HEK293 (cell line): ENCODE data around the gene PRDX2.

Source experiments
- BCL11B ChIP-seq: fragments of 450-650 bp; formaldehyde crosslinking; IDR thresholded peaks from 2 replicates; pipeline ENCODE4 v1.5.1; 2016; ENCODE audit warnings: low read depth, missing biosample characterization, missing genetic modification characterization
- HOXD13 ChIP-seq: sonication (generic); formaldehyde crosslinking; IDR thresholded peaks from 2 replicates; pipeline ENCODE4 v1.8.0; 2022; ENCODE audit warnings: missing genetic modification reagents, borderline replicate concordance
- MEIS1 ChIP-seq: sonication (generic); formaldehyde crosslinking; IDR thresholded peaks from 2 replicates; pipeline ENCODE4 v1.8.1; 2022; ENCODE audit warnings: missing genetic modification reagents, mild to moderate bottlenecking, borderline replicate concordance
- SALL2 ChIP-seq: fragments of 450-650 bp; formaldehyde crosslinking; IDR thresholded peaks from 2 replicates; pipeline ENCODE4 v1.5.0; 2017; ENCODE audit warnings: missing biosample characterization, mild to moderate bottlenecking, missing genetic modification characterization, borderline replicate concordance
- SCRT2 ChIP-seq: fragments of 450-650 bp; formaldehyde crosslinking; IDR thresholded peaks from 2 replicates; pipeline ENCODE4 v1.5.1; 2016; ENCODE audit warnings: missing biosample characterization, missing genetic modification characterization
- SP2 ChIP-seq: fragments of 450-650 bp; formaldehyde crosslinking; IDR thresholded peaks from 2 replicates; pipeline ENCODE4 v1.5.1; 2016; ENCODE audit warnings: missing biosample characterization, missing genetic modification characterization
- TCF7L2 ChIP-seq: IDR thresholded peaks from 2 replicates; pipeline ENCODE4 v1.6.1; 2011; ENCODE audit warnings: low read depth, mild to moderate bottlenecking, inconsistent platforms, low read length, moderate library complexity, borderline replicate concordance
- ZBTB20 ChIP-seq: fragments of 450-650 bp; formaldehyde crosslinking; IDR thresholded peaks from 2 replicates; pipeline ENCODE4 v1.5.1; 2016; ENCODE audit warnings: missing biosample characterization, missing genetic modification characterization
- ZBTB21 ChIP-seq: fragments of 450-650 bp; formaldehyde crosslinking; IDR thresholded peaks from 2 replicates; pipeline ENCODE4 v1.5.1; 2017; ENCODE audit warnings: missing biosample characterization, missing genetic modification characterization
- ZNF10 ChIP-seq: fragments of 450-650 bp; formaldehyde crosslinking; IDR thresholded peaks from 2 replicates; pipeline ENCODE4 v1.5.1; 2017; ENCODE audit warnings: missing biosample characterization, missing genetic modification characterization
- ZNF121 ChIP-seq: fragments of 450-650 bp; formaldehyde crosslinking; IDR thresholded peaks from 2 replicates; pipeline ENCODE4 v1.5.1; 2016; ENCODE audit warnings: missing biosample characterization, missing genetic modification characterization
- ZNF133 ChIP-seq: fragments of 450-650 bp; formaldehyde crosslinking; IDR thresholded peaks from 2 replicates; pipeline ENCODE4 v1.5.1; 2016; ENCODE audit warnings: missing biosample characterization, missing genetic modification characterization
- ZNF140 ChIP-seq: fragments of 450-650 bp; formaldehyde crosslinking; IDR thresholded peaks from 2 replicates; pipeline ENCODE4 v1.5.1; 2016; ENCODE audit warnings: missing biosample characterization, missing genetic modification characterization
- ZNF155 ChIP-seq: fragments of 450-650 bp; formaldehyde crosslinking; IDR thresholded peaks from 2 replicates; pipeline ENCODE4 v1.5.1; 2016; ENCODE audit warnings: missing biosample characterization, missing genetic modification characterization
- ZNF2 ChIP-seq: fragments of 450-650 bp; formaldehyde crosslinking; IDR thresholded peaks from 2 replicates; pipeline ENCODE4 v1.5.1; 2016; ENCODE audit warnings: missing biosample characterization, missing genetic modification characterization
- ZNF221 ChIP-seq: fragments of 450-650 bp; formaldehyde crosslinking; IDR thresholded peaks from 2 replicates; pipeline ENCODE4 v1.5.1; 2017; ENCODE audit warnings: missing biosample characterization, missing genetic modification characterization, borderline replicate concordance
- ZNF248 ChIP-seq: fragments of 450-650 bp; formaldehyde crosslinking; IDR thresholded peaks from 2 replicates; pipeline ENCODE4 v1.5.1; 2017; ENCODE audit warnings: missing biosample characterization, missing genetic modification characterization
- ZNF354C ChIP-seq: fragments of 450-650 bp; formaldehyde crosslinking; IDR thresholded peaks from 2 replicates; pipeline ENCODE4 v1.5.1; 2016; ENCODE audit warnings: missing biosample characterization, missing genetic modification characterization, low read depth, borderline replicate concordance
- ZNF426 ChIP-seq: fragments of 450-650 bp; formaldehyde crosslinking; IDR thresholded peaks from 2 replicates; pipeline ENCODE4 v1.5.1; 2017; ENCODE audit warnings: missing biosample characterization, missing genetic modification characterization, mild to moderate bottlenecking, inconsistent platforms, moderate library complexity
- ZNF501 ChIP-seq: fragments of 450-650 bp; formaldehyde crosslinking; IDR thresholded peaks from 2 replicates; pipeline ENCODE4 v1.5.1; 2016; ENCODE audit warnings: missing biosample characterization, missing genetic modification characterization
- ZNF596 ChIP-seq: fragments of 450-650 bp; IDR thresholded peaks from 2 replicates; pipeline ENCODE4 v1.5.0; 2018; ENCODE audit warnings: missing biosample characterization, mild to moderate bottlenecking, missing genetic modification characterization, moderate library complexity
- ZNF830 ChIP-seq: fragments of 450-650 bp; IDR thresholded peaks from 2 replicates; pipeline ENCODE4 v1.5.0; 2018; ENCODE audit warnings: missing biosample characterization, missing genetic modification characterization, low read depth, mild to moderate bottlenecking, moderate library complexity
- TF ChIP-seq, protein P1 (sequence below): fragments of 450-650 bp; formaldehyde crosslinking; IDR thresholded peaks from 2 replicates; pipeline ENCODE4 v1.5.1; 2017; ENCODE audit warnings: missing biosample characterization, missing genetic modification characterization
- TF ChIP-seq, protein P2 (sequence below): fragments of 450-650 bp; formaldehyde crosslinking; IDR thresholded peaks from 2 replicates; pipeline ENCODE4 v1.5.1; 2016; ENCODE audit warnings: missing biosample characterization, missing genetic modification characterization
- TF ChIP-seq, protein P3 (sequence below): fragments of 450-650 bp; formaldehyde crosslinking; IDR thresholded peaks from 2 replicates; pipeline ENCODE4; 2016; ENCODE audit warnings: missing biosample characterization, missing genetic modification characterization
- TF ChIP-seq, protein P4 (sequence below): fragments of 450-650 bp; formaldehyde crosslinking; IDR thresholded peaks from 2 replicates; pipeline ENCODE4 v1.5.1; 2016; ENCODE audit warnings: missing biosample characterization, missing genetic modification characterization
- TF ChIP-seq, protein P5 (sequence below): fragments of 450-650 bp; formaldehyde crosslinking; IDR thresholded peaks from 2 replicates; pipeline ENCODE4 v1.5.1; 2016; ENCODE audit warnings: missing biosample characterization, missing genetic modification characterization
- TF ChIP-seq, protein P6 (sequence below): fragments of 450-650 bp; formaldehyde crosslinking; IDR thresholded peaks from 2 replicates; pipeline ENCODE4 v1.5.1; 2016; ENCODE audit warnings: missing biosample characterization, missing genetic modification characterization
- TF ChIP-seq, protein P7 (sequence below): fragments of 450-650 bp; formaldehyde crosslinking; IDR thresholded peaks from 2 replicates; pipeline ENCODE4 v1.5.0; 2017; ENCODE audit warnings: missing biosample characterization, missing genetic modification characterization, borderline replicate concordance

The PRDX2 gene

DNA sequence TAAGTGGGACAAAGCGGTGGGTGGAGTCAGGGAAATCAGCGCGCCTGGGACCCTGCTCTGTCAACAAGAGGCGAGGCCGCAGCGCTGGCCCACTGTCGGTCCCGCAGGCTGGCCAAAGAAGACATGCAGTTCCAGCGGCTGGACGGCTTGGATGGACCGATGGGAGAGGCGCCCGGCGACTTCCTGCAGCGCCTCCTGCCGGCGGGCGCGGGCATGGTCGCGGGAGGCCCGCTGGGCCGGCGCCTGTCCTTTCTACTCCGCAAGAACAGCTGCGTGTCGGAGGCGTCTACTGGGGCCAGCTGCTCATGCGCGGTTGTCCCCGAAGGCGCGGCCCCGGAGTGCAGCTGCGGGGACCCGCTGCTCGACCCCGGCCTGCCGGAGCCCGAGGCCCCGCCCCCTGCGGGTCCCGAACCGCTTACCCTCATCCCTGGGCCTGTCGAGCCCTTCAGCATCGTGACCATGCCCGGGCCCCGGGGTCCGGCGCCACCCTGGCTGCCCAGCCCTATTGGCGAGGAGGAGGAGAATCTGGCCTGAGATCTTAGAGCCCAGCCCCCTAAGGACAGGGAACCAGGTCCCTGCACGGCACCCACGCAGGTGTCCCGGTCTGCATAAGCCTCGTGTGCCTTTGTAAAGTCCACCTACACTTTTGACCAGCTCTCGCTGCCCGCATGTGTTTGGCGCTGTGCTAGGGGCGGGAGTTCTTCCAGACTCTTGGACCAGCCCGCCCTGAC, 43.9 kb downstream of the PRDX2 start (continued):
- TF ChIP-seq ZNF155 (tag by site-specific recombination) (no peak), ZNF248 (tag by site-specific recombination) (no peak), HOXD13 (CRISPR knock-in tag) (no peak), ZNF121 (tag by site-specific recombination) (no peak), ZBTB20 (peak; percentile 87), ZNF140 (tag by site-specific recombination) (no peak), ZNF830 (no peak), SP2 (tag by site-specific recombination) (peak; percentile 23; the same call in 1 of the 2 replicates), ZNF501 (tag by site-specific recombination) (no peak; the same call in 1 of the 2 replicates), SALL2 (tag by site-specific recombination) (no peak), SCRT2 (no peak), ZBTB21 (tag by site-specific recombination) (no peak), BCL11B (tag by site-specific recombination) (no peak), ZNF596 (tag by site-specific recombination) (no peak), MEIS1 (CRISPR knock-in tag) (no peak), ZNF354C (tag by site-specific recombination) (no peak), ZNF221 (tag by site-specific recombination) (no peak), TCF7L2 (no peak), ZNF133 (tag by site-specific recombination) (no peak), ZNF10 (tag by site-specific recombination) (no peak), ZNF2 (tag by site-specific recombination) (peak; percentile 90), ZNF426 (tag by site-specific recombination) (no peak)
- TF ChIP-seq, protein P1, sequence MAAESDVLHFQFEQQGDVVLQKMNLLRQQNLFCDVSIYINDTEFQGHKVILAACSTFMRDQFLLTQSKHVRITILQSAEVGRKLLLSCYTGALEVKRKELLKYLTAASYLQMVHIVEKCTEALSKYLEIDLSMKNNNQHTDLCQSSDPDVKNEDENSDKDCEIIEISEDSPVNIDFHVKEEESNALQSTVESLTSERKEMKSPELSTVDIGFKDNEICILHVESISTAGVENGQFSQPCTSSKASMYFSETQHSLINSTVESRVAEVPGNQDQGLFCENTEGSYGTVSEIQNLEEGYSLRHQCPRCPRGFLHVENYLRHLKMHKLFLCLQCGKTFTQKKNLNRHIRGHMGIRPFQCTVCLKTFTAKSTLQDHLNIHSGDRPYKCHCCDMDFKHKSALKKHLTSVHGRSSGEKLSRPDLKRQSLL (tag by site-specific recombination): no peak
- TF ChIP-seq, protein P2, sequence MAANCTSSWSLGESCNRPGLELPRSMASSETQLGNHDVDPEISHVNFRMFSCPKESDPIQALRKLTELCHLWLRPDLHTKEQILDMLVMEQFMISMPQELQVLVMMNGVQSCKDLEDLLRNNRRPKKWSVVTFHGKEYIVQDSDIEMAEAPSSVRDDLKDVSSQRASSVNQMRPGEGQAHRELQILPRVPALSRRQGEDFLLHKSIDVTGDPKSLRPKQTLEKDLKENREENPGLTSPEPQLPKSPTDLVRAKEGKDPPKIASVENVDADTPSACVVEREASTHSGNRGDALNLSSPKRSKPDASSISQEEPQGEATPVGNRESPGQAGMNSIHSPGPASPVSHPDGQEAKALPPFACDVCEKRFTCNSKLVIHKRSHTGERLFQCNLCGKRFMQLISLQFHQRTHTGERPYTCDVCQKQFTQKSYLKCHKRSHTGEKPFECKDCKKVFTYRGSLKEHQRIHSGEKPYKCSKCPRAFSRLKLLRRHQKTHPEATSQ: no peak
- TF ChIP-seq, protein P3, sequence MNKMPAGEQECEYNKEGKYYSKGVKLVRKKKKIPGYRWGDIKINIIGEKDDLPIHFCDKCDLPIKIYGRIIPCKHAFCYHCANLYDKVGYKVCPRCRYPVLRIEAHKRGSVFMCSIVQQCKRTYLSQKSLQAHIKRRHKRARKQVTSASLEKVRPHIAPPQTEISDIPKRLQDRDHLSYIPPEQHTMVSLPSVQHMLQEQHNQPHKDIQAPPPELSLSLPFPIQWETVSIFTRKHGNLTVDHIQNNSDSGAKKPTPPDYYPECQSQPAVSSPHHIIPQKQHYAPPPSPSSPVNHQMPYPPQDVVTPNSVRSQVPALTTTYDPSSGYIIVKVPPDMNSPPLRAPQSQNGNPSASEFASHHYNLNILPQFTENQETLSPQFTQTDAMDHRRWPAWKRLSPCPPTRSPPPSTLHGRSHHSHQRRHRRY: no peak
- TF ChIP-seq, protein P4, sequence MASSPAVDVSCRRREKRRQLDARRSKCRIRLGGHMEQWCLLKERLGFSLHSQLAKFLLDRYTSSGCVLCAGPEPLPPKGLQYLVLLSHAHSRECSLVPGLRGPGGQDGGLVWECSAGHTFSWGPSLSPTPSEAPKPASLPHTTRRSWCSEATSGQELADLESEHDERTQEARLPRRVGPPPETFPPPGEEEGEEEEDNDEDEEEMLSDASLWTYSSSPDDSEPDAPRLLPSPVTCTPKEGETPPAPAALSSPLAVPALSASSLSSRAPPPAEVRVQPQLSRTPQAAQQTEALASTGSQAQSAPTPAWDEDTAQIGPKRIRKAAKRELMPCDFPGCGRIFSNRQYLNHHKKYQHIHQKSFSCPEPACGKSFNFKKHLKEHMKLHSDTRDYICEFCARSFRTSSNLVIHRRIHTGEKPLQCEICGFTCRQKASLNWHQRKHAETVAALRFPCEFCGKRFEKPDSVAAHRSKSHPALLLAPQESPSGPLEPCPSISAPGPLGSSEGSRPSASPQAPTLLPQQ (tag by site-specific recombination): peak; percentile 23; the same call in 1 of the 2 replicates
- TF ChIP-seq, protein P5, sequence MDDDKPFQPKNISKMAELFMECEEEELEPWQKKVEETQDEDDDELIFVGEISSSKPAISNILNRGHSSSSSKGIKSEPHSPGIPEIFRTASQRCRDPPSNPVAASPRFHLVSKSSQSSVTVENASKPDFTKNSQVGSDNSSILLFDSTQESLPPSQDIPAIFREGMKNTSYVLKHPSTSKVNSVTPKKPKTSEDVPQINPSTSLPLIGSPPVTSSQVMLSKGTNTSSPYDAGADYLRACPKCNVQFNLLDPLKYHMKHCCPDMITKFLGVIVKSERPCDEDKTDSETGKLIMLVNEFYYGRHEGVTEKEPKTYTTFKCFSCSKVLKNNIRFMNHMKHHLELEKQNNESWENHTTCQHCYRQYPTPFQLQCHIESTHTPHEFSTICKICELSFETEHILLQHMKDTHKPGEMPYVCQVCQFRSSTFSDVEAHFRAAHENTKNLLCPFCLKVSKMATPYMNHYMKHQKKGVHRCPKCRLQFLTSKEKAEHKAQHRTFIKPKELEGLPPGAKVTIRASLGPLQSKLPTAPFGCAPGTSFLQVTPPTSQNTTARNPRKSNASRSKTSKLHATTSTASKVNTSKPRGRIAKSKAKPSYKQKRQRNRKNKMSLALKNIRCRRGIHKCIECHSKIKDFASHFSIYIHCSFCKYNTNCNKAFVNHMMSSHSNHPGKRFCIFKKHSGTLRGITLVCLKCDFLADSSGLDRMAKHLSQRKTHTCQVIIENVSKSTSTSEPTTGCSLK (tag by site-specific recombination): no peak
- TF ChIP-seq, protein P6, sequence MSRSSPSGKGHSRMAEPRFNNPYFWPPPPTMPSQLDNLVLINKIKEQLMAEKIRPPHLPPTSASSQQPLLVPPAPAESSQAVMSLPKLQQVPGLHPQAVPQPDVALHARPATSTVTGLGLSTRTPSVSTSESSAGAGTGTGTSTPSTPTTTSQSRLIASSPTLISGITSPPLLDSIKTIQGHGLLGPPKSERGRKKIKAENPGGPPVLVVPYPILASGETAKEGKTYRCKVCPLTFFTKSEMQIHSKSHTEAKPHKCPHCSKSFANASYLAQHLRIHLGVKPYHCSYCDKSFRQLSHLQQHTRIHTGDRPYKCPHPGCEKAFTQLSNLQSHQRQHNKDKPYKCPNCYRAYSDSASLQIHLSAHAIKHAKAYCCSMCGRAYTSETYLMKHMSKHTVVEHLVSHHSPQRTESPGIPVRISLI (tag by site-specific recombination): no peak
- TF ChIP-seq, protein P7, sequence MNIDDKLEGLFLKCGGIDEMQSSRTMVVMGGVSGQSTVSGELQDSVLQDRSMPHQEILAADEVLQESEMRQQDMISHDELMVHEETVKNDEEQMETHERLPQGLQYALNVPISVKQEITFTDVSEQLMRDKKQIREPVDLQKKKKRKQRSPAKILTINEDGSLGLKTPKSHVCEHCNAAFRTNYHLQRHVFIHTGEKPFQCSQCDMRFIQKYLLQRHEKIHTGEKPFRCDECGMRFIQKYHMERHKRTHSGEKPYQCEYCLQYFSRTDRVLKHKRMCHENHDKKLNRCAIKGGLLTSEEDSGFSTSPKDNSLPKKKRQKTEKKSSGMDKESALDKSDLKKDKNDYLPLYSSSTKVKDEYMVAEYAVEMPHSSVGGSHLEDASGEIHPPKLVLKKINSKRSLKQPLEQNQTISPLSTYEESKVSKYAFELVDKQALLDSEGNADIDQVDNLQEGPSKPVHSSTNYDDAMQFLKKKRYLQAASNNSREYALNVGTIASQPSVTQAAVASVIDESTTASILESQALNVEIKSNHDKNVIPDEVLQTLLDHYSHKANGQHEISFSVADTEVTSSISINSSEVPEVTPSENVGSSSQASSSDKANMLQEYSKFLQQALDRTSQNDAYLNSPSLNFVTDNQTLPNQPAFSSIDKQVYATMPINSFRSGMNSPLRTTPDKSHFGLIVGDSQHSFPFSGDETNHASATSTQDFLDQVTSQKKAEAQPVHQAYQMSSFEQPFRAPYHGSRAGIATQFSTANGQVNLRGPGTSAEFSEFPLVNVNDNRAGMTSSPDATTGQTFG (tag by site-specific recombination): no peak
